NCI-H345 treated with DMSO at 0.1 percent for 48 hours (cell line): ENCODE measurements around the gene FAM47E.
A peak's percentile ranks its signal among the peaks of the same experiment; 100 is the strongest.
"Not testable (repeated sequence)": the region's sequence is repeated elsewhere in the genome, so short reads cannot be mapped to it uniquely, and the experiment has no call there.

Experiments
- DNase-seq: peaks from one replicate; lab custom pipeline; 2025; ENCODE audit not compliant: unreplicated experiment; lab: John Stamatoyannopoulos, UW

The FAM47E gene

GRCh38 chr4:76266627-76267026, 15.1 kb downstream of the FAM47E start:
- no peak for DNase-seq

DNA sequence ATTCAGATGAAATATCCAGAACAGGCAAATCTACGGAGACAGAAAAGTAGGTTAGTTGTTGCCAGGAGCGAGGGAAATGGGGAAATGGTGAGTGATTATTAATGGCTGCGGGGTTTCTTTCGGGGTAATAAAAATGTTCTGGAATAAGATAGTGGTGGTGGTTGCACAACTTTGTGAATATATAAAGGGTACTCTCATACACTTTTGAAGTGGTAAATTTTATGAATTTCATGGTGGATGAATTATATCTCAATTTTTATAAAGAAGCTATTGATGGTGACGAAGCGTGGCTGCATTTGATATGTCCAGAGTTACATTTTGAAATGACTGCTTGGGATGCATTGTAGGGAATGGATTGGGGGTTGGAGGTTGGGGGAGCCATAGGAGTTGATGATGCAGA, 16.3 kb downstream of the FAM47E start:
- no peak for DNase-seq

DNA sequence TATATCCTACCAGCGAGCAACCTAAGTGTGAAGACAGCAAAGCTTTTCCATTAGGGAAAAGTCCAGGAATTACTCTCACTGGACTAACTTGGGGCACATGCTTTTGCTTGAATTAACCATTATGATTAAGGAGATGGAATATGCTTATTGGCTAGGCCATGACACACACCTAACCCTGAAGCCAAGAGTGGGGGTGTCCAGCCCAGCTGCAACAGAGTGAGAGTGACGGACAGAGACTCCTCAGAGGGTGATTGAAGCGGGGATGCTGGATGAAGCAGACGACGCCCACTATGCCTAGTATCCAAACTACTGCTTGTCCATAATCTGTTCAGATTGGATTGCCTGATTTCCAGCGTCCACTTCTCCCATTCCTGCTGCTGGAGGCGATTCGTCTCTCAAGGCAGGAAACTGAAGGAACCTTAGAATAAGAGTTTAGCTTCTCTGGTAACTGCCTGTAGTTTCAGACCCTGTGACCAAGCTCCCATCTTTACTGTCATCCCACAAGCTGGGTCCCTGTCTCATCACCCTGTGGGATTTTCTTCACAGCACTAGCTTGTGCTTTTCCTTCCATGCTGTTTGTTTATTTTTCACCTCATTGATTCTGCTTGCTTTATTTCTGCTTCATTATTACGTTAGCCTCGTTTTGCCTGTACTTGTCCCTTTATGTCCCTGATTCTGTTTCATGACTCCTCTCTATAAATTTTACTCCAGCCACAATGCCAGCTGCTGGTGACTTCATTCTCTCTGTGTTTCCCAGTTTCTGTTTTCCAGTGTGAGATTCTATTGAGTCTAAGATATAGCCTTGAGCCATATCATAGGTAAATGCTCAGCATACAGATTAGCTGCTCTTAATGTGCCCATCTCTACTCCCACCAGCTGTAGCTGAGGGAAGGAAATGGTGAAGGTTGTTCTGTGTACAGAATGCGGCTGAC, 19.0 kb downstream of the FAM47E start:
- DNase-seq = peak; percentile 46

GRCh38 chr4:76271248-76271647, 19.7 kb downstream of the FAM47E start:
- no peak for DNase-seq

GRCh38 chr4:76272073-76272472, 20.6 kb downstream of the FAM47E start:
- no peak for DNase-seq

GRCh38 chr4:76272582-76272981, 21.1 kb downstream of the FAM47E start:
- no peak for DNase-seq

DNA sequence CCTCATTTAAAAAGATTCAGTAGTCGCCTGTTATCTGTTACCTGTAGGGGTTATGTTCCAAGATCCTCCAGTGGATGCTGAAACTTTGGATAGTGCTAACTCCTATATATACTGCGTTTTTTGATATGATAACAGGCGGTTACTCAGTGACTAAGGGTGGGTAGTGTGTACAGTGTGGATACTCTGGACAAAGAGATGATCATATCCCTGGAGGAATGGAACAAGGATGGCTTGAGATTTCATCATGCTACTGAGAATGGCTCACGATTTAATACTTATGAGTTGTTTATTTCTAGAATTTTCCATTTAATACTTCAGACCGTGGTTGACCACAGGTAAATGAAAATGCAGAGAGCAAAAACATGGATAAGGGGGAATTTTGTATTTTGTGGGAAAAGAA, 21.5 kb downstream of the FAM47E start:
- no peak for DNase-seq

- no peak for DNase-seq
These were observed 24.1 kb downstream of the FAM47E start for GRCh38 chr4:76275486-76276124.

GRCh38 chr4:76276813-76277212, 25.3 kb downstream of the FAM47E start:
- DNase-seq = no peak

- no peak for DNase-seq
These were observed 26.1 kb downstream of the FAM47E start for GRCh38 chr4:76277667-76278066.

GRCh38 chr4:76278583-76278982, 27.1 kb downstream of the FAM47E start:
- DNase-seq = no peak

DNA sequence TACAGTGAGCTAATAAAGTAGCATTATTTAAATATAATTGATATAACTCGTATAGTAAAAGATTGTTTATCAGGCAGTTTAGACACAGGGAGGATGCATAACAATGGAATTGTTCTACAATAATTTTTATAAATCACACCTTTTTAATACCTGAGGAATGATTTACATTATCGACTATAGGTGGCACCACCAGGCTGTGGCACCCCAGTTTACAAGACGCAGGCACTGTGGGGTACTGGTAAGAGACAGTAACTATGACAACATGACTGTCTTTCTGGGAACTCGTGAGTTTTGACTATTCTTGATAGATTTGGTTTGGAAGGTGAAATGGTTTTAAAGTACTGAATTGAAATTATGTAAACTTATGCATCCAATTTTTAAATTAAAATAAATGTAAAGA, 27.9 kb downstream of the FAM47E start:
- DNase-seq = no peak

- DNase-seq = no peak
These were observed 29.2 kb downstream of the FAM47E start for GRCh38 chr4:76280488-76281441.

DNA sequence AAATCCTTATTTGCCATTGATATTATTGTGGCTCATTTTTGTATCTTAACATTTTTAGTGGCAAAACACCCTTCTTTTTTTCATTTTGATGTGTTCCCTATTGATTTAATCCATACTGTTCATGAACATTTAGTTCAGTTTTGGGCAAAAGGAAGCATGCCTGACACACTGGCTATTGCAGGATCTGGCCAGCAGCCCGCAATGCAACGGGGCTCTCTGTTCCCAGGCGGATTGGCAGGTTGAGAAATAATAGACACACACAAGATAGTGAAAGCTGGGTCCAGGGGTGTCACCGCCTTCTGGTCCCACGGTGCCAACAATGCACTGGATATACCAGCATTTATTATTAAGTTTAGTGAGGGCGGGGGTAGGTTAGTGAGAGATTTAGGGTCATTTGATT, 30.1 kb downstream of the FAM47E start:
- DNase-seq = not testable (repeated sequence)

DNA sequence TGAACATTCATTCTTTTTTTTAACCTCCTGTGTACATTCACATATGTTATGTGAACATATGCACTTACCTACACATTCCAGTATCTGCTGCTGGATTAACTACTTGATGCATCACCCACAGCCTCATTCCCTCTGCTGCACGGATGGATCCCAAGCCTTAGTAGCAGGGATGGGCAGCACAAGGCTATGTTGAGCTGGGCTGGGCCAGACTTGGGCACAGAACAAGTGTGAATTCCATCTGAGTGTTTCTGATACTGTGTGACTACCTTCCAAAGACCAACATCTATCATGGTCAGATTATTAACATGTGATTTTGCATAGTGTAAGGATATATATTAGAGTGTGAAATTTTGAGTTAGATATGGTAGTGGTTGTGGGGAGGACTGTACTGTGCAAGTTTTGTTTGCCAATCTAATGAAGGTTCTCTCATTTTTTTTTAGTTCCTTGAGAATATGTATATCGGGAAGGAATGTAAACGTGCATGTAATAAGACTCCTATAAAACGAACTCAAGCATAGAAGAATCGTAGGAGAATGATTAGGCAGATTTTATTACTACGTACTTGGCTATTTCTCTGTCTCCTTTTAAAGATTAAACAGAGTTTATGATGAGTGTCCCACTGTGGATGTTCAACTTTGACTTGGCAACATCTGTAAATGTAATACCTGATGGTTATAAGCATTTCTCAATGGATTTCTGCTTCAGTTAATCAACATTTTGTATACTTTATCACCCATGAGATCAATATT, 31.6 kb downstream of the FAM47E start:
- no peak for DNase-seq

GRCh38 chr4:76283900-76284299, 32.4 kb downstream of the FAM47E start:
- DNase-seq = no peak

- DNase-seq = not testable (repeated sequence)
These were observed 36.3 kb downstream of the FAM47E start for GRCh38 chr4:76287811-76288210.

DNA sequence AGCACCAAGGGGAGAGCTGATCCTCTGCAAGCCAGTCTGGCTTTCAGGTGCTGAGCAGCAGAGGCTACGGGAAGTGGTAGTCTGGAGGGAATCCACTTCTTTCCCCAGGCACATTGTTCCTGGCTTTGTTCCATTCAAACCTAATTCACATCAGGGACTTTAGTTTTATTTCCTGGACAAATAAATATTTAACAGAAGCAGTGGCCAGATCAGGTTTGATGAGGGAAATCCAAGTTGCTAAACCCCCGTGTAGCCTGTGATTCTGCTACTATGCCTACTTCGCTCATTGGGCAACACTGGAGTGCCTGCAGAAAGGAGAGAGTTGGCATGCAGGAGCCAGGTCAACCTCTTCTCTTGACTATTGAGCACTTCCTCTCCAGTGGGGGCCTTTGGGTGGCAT, 41.2 kb downstream of the FAM47E start:
- DNase-seq = no peak

DNA sequence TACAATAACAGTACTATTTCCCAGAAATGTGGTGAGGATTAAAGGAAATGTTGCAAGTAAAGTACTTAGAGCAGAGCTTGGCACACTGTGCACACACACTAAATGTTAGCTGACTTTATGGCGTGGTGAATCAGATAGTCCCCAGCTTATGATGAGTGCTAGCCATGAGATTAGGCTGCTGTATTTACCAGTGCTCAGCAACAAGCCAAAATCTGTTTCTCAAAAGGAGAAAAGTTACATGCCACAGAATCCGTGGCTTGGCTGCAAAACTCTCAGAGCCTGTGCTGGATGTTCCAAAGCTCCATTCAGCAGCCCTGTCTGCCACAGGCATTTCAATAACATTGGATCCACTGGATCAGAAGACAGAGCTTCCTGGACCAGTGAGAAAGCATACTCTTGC, 42.3 kb downstream of the FAM47E start:
- DNase-seq = no peak

GRCh38 chr4:76296286-76296820, 44.8 kb downstream of the FAM47E start:
- no peak for DNase-seq
